HG03442 (cell line): ENCODE measurements around the gene RIPOR1.
"Not testable (repeated sequence)": the region's sequence is repeated elsewhere in the genome, so short reads cannot be mapped to it uniquely, and the experiment has no call there.

Source experiments
- ATAC-seq: cut with Tn5 transposase; IDR thresholded peaks from one replicate; pipeline ENCODE4 v1.9.1; 2021; ENCODE audit warnings: mild to moderate bottlenecking, moderate library complexity; ENCODE audit not compliant: unreplicated experiment

RIPOR1 gene

GRCh38 chr16:67517155-67517445, 11.5 kb upstream of the RIPOR1 start:
- ATAC-seq = no peak

GRCh38 chr16:67517661-67518423, 10.8 kb upstream of the RIPOR1 start:
- ATAC-seq = peak; percentile 32

- no peak for ATAC-seq
Measured at GRCh38 chr16:67518676-67519075, 10.0 kb upstream of the RIPOR1 start.

DNA sequence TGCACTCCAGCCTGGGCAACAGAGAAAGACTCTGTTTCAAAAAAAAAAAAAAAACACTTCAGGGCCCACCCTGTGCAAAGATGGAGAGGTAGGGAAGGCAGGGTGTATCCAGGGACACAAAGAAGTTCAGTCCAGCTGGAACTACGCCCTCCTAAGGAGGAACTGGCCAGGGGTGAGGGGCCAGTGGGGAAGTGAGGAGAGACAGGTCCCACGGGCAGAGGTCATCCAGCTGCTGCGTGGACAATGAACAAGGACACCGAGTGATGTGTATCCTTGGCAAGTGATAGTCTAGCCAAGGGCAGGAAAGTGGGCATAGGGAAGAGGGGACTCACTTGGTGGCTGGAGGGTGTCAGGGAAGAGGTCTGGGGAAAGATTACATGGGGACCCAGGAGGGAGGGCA, 9.4 kb upstream of the RIPOR1 start:
- no peak for ATAC-seq

GRCh38 chr16:67521095-67521804, 7.4 kb upstream of the RIPOR1 start:
- peak; percentile 67 for ATAC-seq

- ATAC-seq = no peak
Measured at GRCh38 chr16:67525176-67525860, 3.3 kb upstream of the RIPOR1 start.

DNA sequence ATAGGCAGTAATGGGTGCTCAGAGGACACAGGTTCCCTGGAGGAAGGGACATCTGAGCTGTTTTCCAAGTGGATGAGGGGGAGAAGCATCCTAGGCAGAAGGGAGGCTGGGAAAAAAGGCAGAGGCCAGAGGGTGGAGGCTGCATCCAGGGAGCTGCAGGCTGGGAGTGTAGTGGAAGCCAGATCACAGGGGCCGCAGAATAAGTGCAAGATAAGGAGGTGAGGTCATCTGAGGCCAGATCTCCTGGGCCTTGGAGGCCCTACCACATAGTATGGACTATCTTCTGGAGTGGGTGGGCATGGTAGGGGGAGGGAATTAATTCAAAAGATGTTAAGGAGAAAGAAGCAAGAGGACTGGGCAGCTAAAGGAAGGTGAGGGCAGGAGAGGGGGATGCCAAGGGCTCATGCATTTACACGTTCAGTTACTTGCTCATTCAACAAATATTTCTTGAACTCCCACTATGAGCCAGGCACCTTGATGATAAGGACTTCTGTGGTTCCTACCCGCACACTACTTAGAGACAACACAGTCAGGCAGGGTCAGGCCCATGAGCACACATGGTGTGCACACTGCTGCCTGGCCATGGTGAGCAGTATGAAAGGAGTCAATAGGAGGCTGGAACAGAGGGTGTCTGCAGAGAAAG, 2.4 kb upstream of the RIPOR1 start:
- ATAC-seq = no peak

DNA sequence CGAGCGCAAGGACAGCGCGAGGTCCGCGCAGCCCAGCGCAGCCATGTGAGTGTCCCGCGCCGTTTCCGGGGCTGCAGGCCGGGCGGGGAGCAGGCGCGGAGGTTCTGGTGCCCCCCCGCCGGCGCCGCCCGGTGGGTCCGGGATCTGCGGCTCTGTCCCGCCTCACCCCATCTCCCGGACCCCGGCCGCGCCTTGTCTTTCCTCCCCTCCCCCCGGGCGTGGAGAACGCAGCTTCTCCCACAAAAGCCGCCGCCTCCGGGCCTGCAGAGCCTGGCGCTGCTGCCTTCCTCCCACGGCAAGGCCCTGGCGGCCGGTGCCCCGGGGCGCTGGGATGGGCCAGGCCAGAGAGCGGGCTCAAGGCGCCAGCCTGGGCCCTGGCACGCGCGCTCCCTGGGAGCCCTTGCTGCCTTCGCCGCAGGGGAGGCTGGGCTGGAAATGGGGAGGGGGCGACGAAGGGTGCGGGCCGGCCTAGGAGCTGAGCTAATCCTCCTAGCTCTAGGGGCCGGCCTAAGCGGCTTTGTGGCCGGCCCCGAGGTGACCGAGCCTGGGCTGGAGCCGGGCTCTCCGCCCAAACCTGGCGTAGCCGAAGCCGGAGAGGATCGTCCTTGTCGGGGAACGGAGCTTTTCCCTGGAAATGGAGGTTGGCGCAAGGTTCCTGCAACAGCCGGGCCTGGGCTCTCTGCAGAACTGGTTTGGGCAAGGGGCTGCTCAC, 397 bp downstream of the RIPOR1 start:
- no peak for ATAC-seq

GRCh38 chr16:67529582-67530012, 968 bp downstream of the RIPOR1 start:
- ATAC-seq = no peak

GRCh38 chr16:67530013-67530939, 1.6 kb downstream of the RIPOR1 start:
- ATAC-seq = no peak

DNA sequence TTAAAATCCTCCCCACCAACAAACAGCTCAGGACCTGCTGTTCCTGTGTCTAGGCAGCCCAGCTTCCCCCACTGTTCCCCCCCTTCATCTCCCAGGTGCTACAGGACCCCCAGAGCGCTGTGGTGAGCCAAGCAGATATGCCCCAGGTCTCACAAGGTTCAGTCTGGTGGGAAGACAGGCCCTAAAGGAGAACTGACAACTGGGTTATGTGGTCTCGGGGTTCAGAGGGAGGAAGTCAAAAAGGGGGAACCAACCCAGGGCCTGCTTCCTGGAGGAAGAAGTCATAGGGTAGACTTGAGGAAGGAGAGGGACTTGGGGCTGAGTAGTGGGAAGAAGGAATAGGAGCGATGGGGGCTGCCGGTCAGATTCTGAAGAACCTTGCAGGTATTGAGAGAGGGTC, 2.6 kb downstream of the RIPOR1 start:
- ATAC-seq = no peak

- no peak for ATAC-seq
Measured at GRCh38 chr16:67533024-67533560, 4.5 kb downstream of the RIPOR1 start.

DNA sequence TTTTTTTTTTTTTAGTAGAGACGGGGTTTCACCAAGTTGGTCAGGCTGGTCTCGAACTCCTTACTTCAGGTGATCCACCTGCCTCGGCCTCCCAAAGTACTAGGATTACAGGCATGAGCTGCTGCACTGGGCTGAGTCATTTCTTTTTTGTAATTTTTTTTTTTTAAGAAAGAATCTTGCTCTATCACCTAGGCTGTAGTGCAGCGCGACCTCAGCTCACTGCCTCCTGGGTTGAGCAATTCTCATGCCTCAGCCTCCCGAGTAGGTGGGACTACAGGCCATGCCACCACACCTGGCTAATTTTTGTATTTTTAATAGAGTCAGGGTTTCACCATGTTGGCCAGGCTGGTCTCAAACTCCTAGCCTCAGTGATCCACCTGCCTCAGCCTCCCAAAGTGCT, 5.4 kb downstream of the RIPOR1 start:
- ATAC-seq = not testable (repeated sequence)

DNA sequence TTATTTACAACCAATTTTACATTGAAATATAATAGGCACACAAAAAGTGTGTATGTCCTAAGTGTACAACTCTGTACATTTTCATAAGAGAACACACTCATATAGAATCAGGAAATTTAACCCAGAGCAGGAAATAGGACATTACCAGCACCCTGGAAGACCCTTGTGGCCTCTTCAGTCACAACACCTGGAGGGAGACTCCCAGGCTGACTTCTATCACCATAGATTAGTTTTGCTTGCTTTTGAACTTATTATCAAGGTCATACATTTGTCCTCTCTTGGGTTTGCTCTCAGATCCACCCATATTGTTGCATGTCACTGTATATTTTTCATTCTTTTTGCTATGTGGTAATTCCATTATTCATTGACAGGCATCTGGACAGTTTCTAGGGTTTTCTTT, 5.8 kb downstream of the RIPOR1 start:
- ATAC-seq = no peak

- ATAC-seq = no peak
Measured at GRCh38 chr16:67535201-67535600, 6.6 kb downstream of the RIPOR1 start.

DNA sequence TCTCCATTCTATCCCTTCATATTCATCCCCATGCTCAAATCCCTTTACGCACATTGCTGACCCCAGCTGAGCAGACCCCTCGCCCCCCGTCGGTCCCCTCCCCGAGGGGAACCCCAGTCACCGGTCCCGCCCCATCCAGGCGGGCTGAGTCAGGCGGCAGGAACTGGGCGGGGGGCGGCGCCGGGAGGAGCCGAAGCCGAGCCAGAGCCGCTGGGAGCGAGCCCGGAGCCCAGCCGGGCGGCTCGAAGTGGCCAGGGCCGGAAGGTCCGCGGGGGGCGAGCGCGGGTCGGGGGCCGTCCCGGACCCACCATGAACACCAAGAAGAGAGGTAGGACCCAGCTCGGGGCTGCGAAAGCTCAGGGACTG, 8.6 kb downstream of the RIPOR1 start:
- no peak for ATAC-seq

DNA sequence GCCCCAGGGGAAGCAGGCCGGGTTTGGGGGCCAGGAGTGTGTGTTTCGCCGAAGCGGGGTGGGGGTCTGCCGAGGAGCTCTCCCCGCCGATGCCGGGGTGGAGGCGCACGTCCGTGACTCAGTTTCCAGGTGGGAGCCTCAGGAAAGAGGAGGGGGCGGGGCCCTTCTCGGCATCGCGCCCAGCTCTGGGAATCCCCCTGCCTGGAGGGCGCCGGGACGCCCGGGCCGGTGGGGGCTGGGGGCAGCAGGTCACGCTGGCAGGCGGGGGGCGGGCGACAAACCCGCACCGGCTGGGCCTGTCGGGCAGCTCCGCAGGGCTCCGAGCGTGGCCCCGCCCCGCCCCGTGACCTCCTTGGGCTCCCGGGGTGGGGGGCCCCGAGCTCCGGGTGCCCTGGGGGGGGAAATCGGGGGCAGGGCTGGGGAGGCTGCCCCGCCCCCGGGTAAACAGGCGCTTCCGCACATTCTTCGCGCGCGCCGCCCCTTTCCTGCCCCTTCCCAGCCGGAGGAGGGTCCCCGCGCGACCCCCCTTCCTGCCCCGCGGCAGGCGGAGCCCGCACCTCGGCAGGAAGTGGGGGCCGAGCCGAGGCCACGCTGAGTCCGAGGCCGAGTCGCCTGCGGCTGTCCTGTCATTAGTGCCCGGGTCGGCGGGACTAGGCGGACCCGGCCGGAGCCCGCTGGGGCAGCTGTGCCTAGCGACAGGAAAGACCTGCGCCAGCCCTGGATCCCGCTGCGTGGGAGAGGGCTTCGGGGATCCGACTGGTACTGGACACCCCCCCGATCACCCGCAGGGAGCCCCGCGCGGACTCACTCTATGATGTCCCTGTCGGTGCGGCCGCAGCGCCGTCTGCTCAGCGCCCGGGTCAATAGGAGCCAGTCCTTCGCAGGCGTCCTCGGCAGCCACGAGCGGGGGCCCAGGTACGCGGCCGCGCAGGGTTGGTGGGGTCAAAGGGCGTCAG, 9.3 kb downstream of the RIPOR1 start:
- no peak for ATAC-seq

DNA sequence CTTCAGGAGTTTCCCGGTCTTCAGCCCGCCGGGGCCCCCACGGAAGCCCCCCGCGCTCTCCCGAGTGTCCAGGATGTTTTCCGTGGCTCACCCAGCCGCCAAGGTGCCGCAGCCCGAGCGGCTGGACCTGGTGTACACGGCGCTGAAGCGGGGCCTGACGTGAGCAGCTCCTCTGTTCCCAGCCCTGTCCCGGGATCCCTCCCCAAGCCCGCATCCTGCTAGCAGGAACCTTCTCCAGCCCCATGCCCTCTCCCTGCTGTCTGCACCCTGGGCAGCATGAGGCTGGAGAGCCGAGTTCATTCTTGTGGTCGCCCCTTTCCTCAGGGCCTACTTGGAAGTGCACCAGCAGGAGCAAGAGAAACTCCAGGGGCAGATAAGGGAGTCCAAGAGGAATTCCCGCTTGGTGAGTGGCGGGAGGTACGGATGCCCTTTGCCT, 10.1 kb downstream of the RIPOR1 start:
- no peak for ATAC-seq
